ENCODE measurements around the gene CCNDBP1.
"Not testable (repeated sequence)": the region's sequence is repeated elsewhere in the genome, so short reads cannot be mapped to it uniquely, and the experiment has no call there.

CCNDBP1 gene

GRCh38 chr15:43219929-43220928 lies 35.0 kb downstream of the CCNDBP1 start:
- Histone ChIP-seq H3K36me3 (ENCODE audit: insufficient read depth, low read length) (no peaks in the 10 kb centered on the region), H3K9me3 (ENCODE audit: low read length) (no peaks in the 10 kb centered on the region), H3K4me1 (ENCODE audit: insufficient read depth, low read length) (no peaks in the 10 kb centered on the region), H3K27ac (ENCODE audit: low read depth, low read length) (no peak overlapping the region), H3K9ac (ENCODE audit: low read length) (no peak overlapping the region), H3K4me3 (ENCODE audit: low read depth in 1 of 2, low read length in 2 of 2) (no peak overlapping the region), H3K27me3 (ENCODE audit: control insufficient read depth in 1 of 2, insufficient read depth in 2 of 2, low read length in 2 of 2) (no peaks in the 10 kb centered on the region)

GRCh38 chr15:43220991-43221403 lies 35.8 kb downstream of the CCNDBP1 start, which contains the start of gene EPB42:
Gene EPB42 (minus strand): TSS chr15:43221018. CDS start chr15:43220825, 193 bp downstream.
- no peaks in the 10 kb centered on the region for H3K9me3 ChIP-seq (ENCODE audit: low read length)
- H3K36me3 ChIP-seq (ENCODE audit: insufficient read depth, low read length), result no peaks in the 10 kb centered on the region
- H3K9ac ChIP-seq (ENCODE audit: low read length), result no peak within 1 kb of the TSS
- H3K4me3 ChIP-seq (ENCODE audit: low read depth in 1 of 2, low read length in 2 of 2), result no peak within 1 kb of the TSS
- no peaks in the 10 kb centered on the region for H3K27me3 ChIP-seq (ENCODE audit: control insufficient read depth in 1 of 2, insufficient read depth in 2 of 2, low read length in 2 of 2)
- no peaks in the 10 kb centered on the region for H3K4me1 ChIP-seq (ENCODE audit: insufficient read depth, low read length)
- H3K27ac ChIP-seq (ENCODE audit: low read depth, low read length), result no peak within 1 kb of the TSS

- no peak overlapping the region for H3K9ac ChIP-seq (ENCODE audit: low read length)
- H3K36me3 ChIP-seq (ENCODE audit: insufficient read depth, low read length), result no peaks in the 10 kb centered on the region
- H3K9me3 ChIP-seq (ENCODE audit: low read length), result no peaks in the 10 kb centered on the region
- no peaks in the 10 kb centered on the region for H3K4me1 ChIP-seq (ENCODE audit: insufficient read depth, low read length)
- H3K27ac ChIP-seq (ENCODE audit: low read depth, low read length), result no peak overlapping the region
- H3K27me3 ChIP-seq (ENCODE audit: control insufficient read depth in 1 of 2, insufficient read depth in 2 of 2, low read length in 2 of 2), result no peaks in the 10 kb centered on the region
- no peak overlapping the region for H3K4me3 ChIP-seq (ENCODE audit: low read depth in 1 of 2, low read length in 2 of 2)
Measured at GRCh38 chr15:43221422-43221821, 36.2 kb downstream of the CCNDBP1 start.

GRCh38 chr15:43225201-43225949 lies 40.2 kb downstream of the CCNDBP1 start:
- no peak overlapping the region for H3K9ac ChIP-seq (ENCODE audit: low read length)
- no peaks in the 10 kb centered on the region for H3K36me3 ChIP-seq (ENCODE audit: insufficient read depth, low read length)
- no peaks in the 10 kb centered on the region for H3K9me3 ChIP-seq (ENCODE audit: low read length)
- no peaks in the 10 kb centered on the region for H3K4me1 ChIP-seq (ENCODE audit: insufficient read depth, low read length)
- no peaks in the 10 kb centered on the region for H3K27me3 ChIP-seq (ENCODE audit: control insufficient read depth in 1 of 2, insufficient read depth in 2 of 2, low read length in 2 of 2)
- no peak overlapping the region for H3K27ac ChIP-seq (ENCODE audit: low read depth, low read length)
- H3K4me3 ChIP-seq (ENCODE audit: low read depth in 1 of 2, low read length in 2 of 2), result no peak overlapping the region

- not testable (repeated sequence) for H3K4me1 ChIP-seq (ENCODE audit: insufficient read depth, low read length); H3K9ac ChIP-seq (ENCODE audit: low read length); H3K36me3 ChIP-seq (ENCODE audit: insufficient read depth, low read length); H3K9me3 ChIP-seq (ENCODE audit: low read length); H3K27ac ChIP-seq (ENCODE audit: low read depth, low read length); H3K4me3 ChIP-seq (ENCODE audit: low read depth in 1 of 2, low read length in 2 of 2); H3K27me3 ChIP-seq (ENCODE audit: control insufficient read depth in 1 of 2, insufficient read depth in 2 of 2, low read length in 2 of 2)
Measured at GRCh38 chr15:43225950-43226255, 40.7 kb downstream of the CCNDBP1 start.

GRCh38 chr15:43226436-43227305 lies 41.5 kb downstream of the CCNDBP1 start:
- Histone ChIP-seq H3K4me3 (ENCODE audit: low read depth in 1 of 2, low read length in 2 of 2) (no peak overlapping the region), H3K27me3 (ENCODE audit: control insufficient read depth in 1 of 2, insufficient read depth in 2 of 2, low read length in 2 of 2) (no peaks in the 10 kb centered on the region), H3K9ac (ENCODE audit: low read length) (no peak overlapping the region), H3K27ac (ENCODE audit: low read depth, low read length) (no peak overlapping the region), H3K4me1 (ENCODE audit: insufficient read depth, low read length) (no peaks in the 10 kb centered on the region), H3K36me3 (ENCODE audit: insufficient read depth, low read length) (no peaks in the 10 kb centered on the region), H3K9me3 (ENCODE audit: low read length) (no peaks in the 10 kb centered on the region)

GRCh38 chr15:43229977-43230376 lies 44.8 kb downstream of the CCNDBP1 start:
- no peaks in the 10 kb centered on the region for H3K9me3 ChIP-seq (ENCODE audit: low read length)
- H3K36me3 ChIP-seq (ENCODE audit: insufficient read depth, low read length), result no peaks in the 10 kb centered on the region
- H3K27ac ChIP-seq (ENCODE audit: low read depth, low read length), result no peak overlapping the region
- H3K4me3 ChIP-seq (ENCODE audit: low read depth in 1 of 2, low read length in 2 of 2), result no peak overlapping the region
- H3K9ac ChIP-seq (ENCODE audit: low read length), result no peak overlapping the region
- no peaks in the 10 kb centered on the region for H3K27me3 ChIP-seq (ENCODE audit: control insufficient read depth in 1 of 2, insufficient read depth in 2 of 2, low read length in 2 of 2)
- no peaks in the 10 kb centered on the region for H3K4me1 ChIP-seq (ENCODE audit: insufficient read depth, low read length)

GRCh38 chr15:43230640-43231115 lies 45.5 kb downstream of the CCNDBP1 start:
- H3K27ac ChIP-seq (ENCODE audit: low read depth, low read length), result no peak overlapping the region
- H3K9ac ChIP-seq (ENCODE audit: low read length), result no peak overlapping the region

GRCh38 chr15:43232289-43232874 lies 47.2 kb downstream of the CCNDBP1 start:
- H3K36me3 ChIP-seq (ENCODE audit: insufficient read depth, low read length), result no peaks in the 10 kb centered on the region
- H3K9ac ChIP-seq (ENCODE audit: low read length), result no peak overlapping the region
- no peaks in the 10 kb centered on the region for H3K4me1 ChIP-seq (ENCODE audit: insufficient read depth, low read length)
- H3K27me3 ChIP-seq (ENCODE audit: control insufficient read depth in 1 of 2, insufficient read depth in 2 of 2, low read length in 2 of 2), result no peaks in the 10 kb centered on the region
- H3K4me3 ChIP-seq (ENCODE audit: low read depth in 1 of 2, low read length in 2 of 2), result no peak overlapping the region
- no peaks in the 10 kb centered on the region for H3K9me3 ChIP-seq (ENCODE audit: low read length)
- H3K27ac ChIP-seq (ENCODE audit: low read depth, low read length), result no peak overlapping the region

More at GRCh38 chr15:43230640-43231115, 45.5 kb downstream of the CCNDBP1 start:
- Histone ChIP-seq H3K9me3 (ENCODE audit: low read length) (no peaks in the 10 kb centered on the region), H3K27me3 (ENCODE audit: control insufficient read depth in 1 of 2, insufficient read depth in 2 of 2, low read length in 2 of 2) (no peaks in the 10 kb centered on the region), H3K4me3 (ENCODE audit: low read depth in 1 of 2, low read length in 2 of 2) (no peak overlapping the region), H3K36me3 (ENCODE audit: insufficient read depth, low read length) (no peaks in the 10 kb centered on the region), H3K4me1 (ENCODE audit: insufficient read depth, low read length) (no peaks in the 10 kb centered on the region)

- Histone ChIP-seq H3K27ac (ENCODE audit: low read depth, low read length) (no peak overlapping the region), H3K4me1 (ENCODE audit: insufficient read depth, low read length) (no peaks in the 10 kb centered on the region), H3K4me3 (ENCODE audit: low read depth in 1 of 2, low read length in 2 of 2) (no peak overlapping the region), H3K9me3 (ENCODE audit: low read length) (no peaks in the 10 kb centered on the region), H3K9ac (ENCODE audit: low read length) (no peak overlapping the region), H3K36me3 (ENCODE audit: insufficient read depth, low read length) (no peaks in the 10 kb centered on the region), H3K27me3 (ENCODE audit: control insufficient read depth in 1 of 2, insufficient read depth in 2 of 2, low read length in 2 of 2) (no peaks in the 10 kb centered on the region)
Measured at GRCh38 chr15:43235536-43235935, 50.3 kb downstream of the CCNDBP1 start.

Measured in muscle layer of colon (tissue), 2 donors.